Neural progenitor cell (in vitro differentiated cells): ENCODE data around the gene MYH15.

Experiments
- CTCF ChIP-seq: fragments of 200-600 bp; sonication (generic); IDR thresholded peaks from 2 replicates; pipeline ENCODE4 v1.5.1; 2017; ENCODE audit warnings: antibody characterized with exemption, mild to moderate bottlenecking
- EZH2 ChIP-seq: fragments of 200-600 bp; sonication (generic); IDR thresholded peaks from 2 replicates; pipeline ENCODE4 v1.6.1; 2017; ENCODE audit warnings: antibody characterized with exemption, mild to moderate bottlenecking, moderate library complexity

GRCh38 chr3:108554229-108554628, 43.8 kb upstream of the MYH15 start:
- no peak for TF ChIP-seq CTCF
- no peak for TF ChIP-seq EZH2
